ENCODE measurements around the gene TMEM184B. TPM values are rescaled to one million over a fixed set of nuclear protein-coding genes. Genes with fewer than 3 reads are reported as not detected.

TMEM184B gene
- total RNA-seq, 4 donors from 2014 or later: 61.1 to 138 (median 72.0) TPM

DNA sequence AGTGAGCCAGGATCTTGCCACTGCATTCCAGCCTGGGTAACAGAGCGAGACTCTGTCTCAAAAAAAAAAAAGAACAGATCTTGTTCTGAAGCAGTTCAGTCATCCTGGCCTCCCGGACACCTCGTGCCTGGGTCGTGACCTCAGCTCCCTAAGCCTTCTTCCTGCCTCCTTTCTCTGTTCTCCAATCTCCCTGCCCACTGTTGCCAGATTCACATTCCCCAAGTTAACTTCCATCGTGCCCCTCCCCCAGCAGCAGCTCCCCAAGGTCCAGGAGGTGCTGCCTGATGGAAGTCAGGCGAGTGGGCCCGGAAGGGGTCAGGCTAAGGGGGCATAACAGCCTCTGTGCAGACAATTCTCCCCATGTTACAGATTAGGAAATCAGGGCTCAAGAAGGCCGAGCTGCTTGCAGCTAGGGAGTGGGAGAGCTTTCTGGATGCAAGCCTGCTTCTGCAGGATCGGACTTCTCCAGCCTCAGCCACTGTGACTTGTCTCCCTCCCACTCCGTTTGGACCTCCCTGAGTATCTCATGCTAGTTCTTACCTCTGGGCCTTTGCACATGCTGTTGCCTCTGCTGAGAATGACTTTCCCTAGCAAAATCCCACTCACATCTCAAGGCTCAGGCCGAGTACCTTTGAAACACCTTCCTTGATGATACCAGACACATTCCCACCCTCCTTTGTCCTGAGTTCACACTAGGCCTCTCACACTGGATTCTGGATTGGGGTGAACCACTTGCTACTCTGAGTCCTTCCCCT lies 14.3 kb upstream of the TMEM184B start:
- no peaks in the 10 kb centered on the region for H3K9me3 ChIP-seq
- DNase-seq (ENCODE audit: low spot score in 2 of 2): no peak
- H3K36me3 ChIP-seq: peaks cover 0 to 45% (median 0%) of the 10 kb centered on the region in 3 donors
- H3K27ac ChIP-seq: peak overlapping the region in 2 of 4 donors; percentile 18 to 40
- H3K4me3 ChIP-seq: no peak overlapping the region
- 52 to 69% methylated on average over 11 of the region's 11 CpGs for WGBS, 2 donors
- TF ChIP-seq, protein P1, sequence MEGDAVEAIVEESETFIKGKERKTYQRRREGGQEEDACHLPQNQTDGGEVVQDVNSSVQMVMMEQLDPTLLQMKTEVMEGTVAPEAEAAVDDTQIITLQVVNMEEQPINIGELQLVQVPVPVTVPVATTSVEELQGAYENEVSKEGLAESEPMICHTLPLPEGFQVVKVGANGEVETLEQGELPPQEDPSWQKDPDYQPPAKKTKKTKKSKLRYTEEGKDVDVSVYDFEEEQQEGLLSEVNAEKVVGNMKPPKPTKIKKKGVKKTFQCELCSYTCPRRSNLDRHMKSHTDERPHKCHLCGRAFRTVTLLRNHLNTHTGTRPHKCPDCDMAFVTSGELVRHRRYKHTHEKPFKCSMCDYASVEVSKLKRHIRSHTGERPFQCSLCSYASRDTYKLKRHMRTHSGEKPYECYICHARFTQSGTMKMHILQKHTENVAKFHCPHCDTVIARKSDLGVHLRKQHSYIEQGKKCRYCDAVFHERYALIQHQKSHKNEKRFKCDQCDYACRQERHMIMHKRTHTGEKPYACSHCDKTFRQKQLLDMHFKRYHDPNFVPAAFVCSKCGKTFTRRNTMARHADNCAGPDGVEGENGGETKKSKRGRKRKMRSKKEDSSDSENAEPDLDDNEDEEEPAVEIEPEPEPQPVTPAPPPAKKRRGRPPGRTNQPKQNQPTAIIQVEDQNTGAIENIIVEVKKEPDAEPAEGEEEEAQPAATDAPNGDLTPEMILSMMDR (IDR thresholded peaks at IDR 0.05): no peak
- TF ChIP-seq EP300 (IDR thresholded peaks at IDR 0.05) (no peak), POLR2A (IDR thresholded peaks at IDR 0.05) (no peak)
- no peaks in the 10 kb centered on the region for H3K27me3 ChIP-seq
- peaks cover 0 to 29% (median 12%) of the 10 kb centered on the region in 4 donors for H3K4me1 ChIP-seq

DNA sequence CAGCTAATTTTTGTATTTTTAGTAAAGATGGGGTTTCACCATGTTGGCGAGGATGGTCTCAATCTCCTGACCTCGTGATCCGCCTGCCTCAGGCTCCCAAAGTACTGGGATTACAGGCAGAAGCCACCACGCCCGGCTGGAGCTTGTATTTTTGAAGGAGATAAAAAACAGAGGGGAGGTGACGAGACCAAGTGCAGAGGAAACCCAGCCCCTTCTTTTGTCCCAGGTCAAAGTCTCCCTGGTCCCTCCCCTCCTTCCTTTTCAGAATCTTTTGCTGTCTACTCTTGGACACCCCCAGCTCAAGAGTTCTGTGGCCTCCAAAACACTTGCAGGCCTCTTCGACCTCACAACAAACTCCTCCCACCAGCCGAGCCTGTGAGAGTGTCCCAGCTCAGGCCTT lies 12.2 kb upstream of the TMEM184B start:
- no peak for DNase-seq (ENCODE audit: low spot score in 2 of 2)

DNA sequence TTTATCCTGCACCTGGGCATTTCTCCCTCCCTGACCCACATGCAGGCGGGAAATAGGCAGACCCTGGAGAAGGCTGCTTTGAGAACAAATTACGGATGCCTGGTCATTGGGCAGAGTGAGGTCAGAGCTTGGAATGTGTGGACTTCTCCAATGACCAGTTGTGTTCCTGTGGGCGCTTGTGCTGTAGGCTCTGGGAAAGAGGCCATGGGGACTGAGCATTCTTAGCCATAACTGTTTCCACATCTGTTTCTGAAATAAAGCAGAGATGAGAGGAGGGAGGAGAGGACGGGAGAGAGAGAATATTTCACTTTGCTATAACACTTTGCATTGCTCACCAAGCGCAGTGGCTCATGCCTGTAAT lies 11.2 kb upstream of the TMEM184B start:
- peak overlapping the region; percentile 17 to 80 (median 66) for H3K27ac ChIP-seq
- peaks cover 0 to 17% (median 0%) of the 10 kb centered on the region in 3 donors for H3K36me3 ChIP-seq
- no peak overlapping the region for H3K4me3 ChIP-seq
- TF ChIP-seq EP300 (IDR thresholded peaks at IDR 0.05) (peak; percentile 19 to 41), POLR2A (IDR thresholded peaks at IDR 0.05) (no peak)
- peaks cover 0 to 26% (median 12%) of the 10 kb centered on the region in 4 donors for H3K4me1 ChIP-seq
- no peaks in the 10 kb centered on the region for H3K9me3 ChIP-seq
- WGBS, 2 donors: 22 to 35% methylated on average over 5 of the region's 5 CpGs
- no peaks in the 10 kb centered on the region for H3K27me3 ChIP-seq
- peak in 1 of 2 donors; percentile 54 for DNase-seq (ENCODE audit: low spot score in 2 of 2)

More for the DNA sequence above, 12.2 kb upstream of the TMEM184B start:
- no peaks in the 10 kb centered on the region for H3K9me3 ChIP-seq
- 77 to 81% methylated on average over 8 of the region's 8 CpGs for WGBS, 2 donors
- H3K27ac ChIP-seq: peak overlapping the region in 3 of 4 donors; percentile 43 to 80 (median 79)
- no peaks in the 10 kb centered on the region for H3K27me3 ChIP-seq
- peaks cover 0 to 26% (median 12%) of the 10 kb centered on the region in 4 donors for H3K4me1 ChIP-seq
- peaks cover 0 to 27% (median 0%) of the 10 kb centered on the region in 3 donors for H3K36me3 ChIP-seq
- no peak for TF ChIP-seq EP300 (IDR thresholded peaks at IDR 0.05)
- no peak for TF ChIP-seq POLR2A (IDR thresholded peaks at IDR 0.05)
- TF ChIP-seq, protein P1 (IDR thresholded peaks at IDR 0.05): no peak
- no peak overlapping the region for H3K4me3 ChIP-seq

DNA sequence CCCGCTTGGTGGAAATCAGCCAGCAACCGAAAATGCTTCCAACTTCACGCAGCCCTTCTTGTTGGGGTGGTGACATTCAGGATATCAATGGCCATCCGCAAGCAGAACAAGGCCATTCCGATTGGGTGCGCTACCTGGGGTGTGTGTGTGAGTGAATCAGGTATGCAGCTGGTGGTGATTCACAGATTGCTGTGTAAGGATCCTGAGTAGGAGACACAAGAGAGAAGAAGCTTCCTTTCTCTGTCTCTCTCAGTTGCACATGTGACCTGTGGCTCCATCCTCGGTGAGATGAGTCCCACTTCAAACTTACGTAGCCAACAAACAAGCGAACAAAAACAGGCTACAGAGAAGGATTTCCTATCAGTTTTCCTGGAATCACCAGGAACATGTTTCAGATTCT lies 9.6 kb upstream of the TMEM184B start:
- no peaks in the 10 kb centered on the region for H3K9me3 ChIP-seq
- H3K4me1 ChIP-seq: peaks cover 0 to 26% (median 12%) of the 10 kb centered on the region in 4 donors
- DNase-seq (ENCODE audit: low spot score in 2 of 2): no peak
- no peaks in the 10 kb centered on the region for H3K27me3 ChIP-seq
- WGBS, 2 donors: 87 to 89% methylated on average over 9 of the region's 9 CpGs
- peak overlapping the region in 1 of 4 donors; percentile 79 for H3K27ac ChIP-seq
- TF ChIP-seq, protein P1 (IDR thresholded peaks at IDR 0.05): no peak
- TF ChIP-seq EP300 (IDR thresholded peaks at IDR 0.05) (no peak), POLR2A (IDR thresholded peaks at IDR 0.05) (no peak)
- H3K36me3 ChIP-seq: peaks cover 0 to 3% (median 0%) of the 10 kb centered on the region in 3 donors
- H3K4me3 ChIP-seq: no peak overlapping the region

DNA sequence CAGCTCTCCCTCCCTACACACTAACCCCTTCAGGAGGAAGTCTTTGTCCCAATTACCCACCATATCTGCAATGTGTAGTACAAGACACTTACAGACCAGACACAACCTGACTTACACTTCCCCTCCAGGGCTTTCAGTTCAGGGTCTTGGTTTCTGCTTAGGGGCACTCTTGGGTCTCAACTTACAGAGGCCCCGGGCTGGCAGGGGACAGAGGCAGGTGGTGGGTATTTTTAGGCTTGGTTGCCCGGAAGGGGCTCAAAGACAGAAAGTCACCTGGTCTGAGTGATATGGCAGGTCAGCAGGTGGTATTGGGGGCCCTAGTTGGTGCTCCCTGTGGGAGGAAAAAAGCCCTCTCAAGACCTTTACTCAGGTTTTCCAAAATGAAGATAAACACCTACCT lies 3.4 kb upstream of the TMEM184B start:
- DNase-seq (ENCODE audit: low spot score in 2 of 2): no peak
- Histone ChIP-seq H3K36me3 (no peaks in the 10 kb centered on the region), H3K27me3 (no peaks in the 10 kb centered on the region), H3K4me3 (no peak overlapping the region), H3K4me1 (peaks cover 0 to 26% (median 10%) of the 10 kb centered on the region in 4 donors), H3K27ac (no peak overlapping the region), H3K9me3 (no peaks in the 10 kb centered on the region)
- 55 to 75% methylated on average over 2 of the region's 2 CpGs for WGBS, 2 donors
- TF ChIP-seq EP300 (IDR thresholded peaks at IDR 0.05) (no peak), POLR2A (IDR thresholded peaks at IDR 0.05) (no peak)
- TF ChIP-seq, protein P1 (IDR thresholded peaks at IDR 0.05): no peak
